Keratinocyte (primary cell): ENCODE data around the gene SRPK1.

Experiments used
- EZH2 ChIP-seq: IDR thresholded peaks from one replicate; pipeline ENCODE4 v1.6.1; 2012; ENCODE audit warnings: inconsistent platforms, mild to moderate bottlenecking, low read length, moderate library complexity
- TF ChIP-seq, protein P1 (sequence below), 3 experiments: IDR thresholded peaks in 1 of 3; conservative IDR thresholded peaks in 1 of 3; optimal IDR thresholded peaks in 1 of 3; 2 replicates in 2 of 3; 3 replicates in 1 of 3; pipeline versions ENCODE3 to v1.5.1; 2011; ENCODE audit warnings: low read length in 3 of 3, mild to moderate bottlenecking in 3 of 3, moderate library complexity in 2 of 3, control low read depth in 1 of 3, inconsistent platforms in 1 of 3; ENCODE audit not compliant: insufficient read depth in 2 of 3; ENCODE audit errors: extremely low read depth in 1 of 3

- no peak for TF ChIP-seq EZH2
- TF ChIP-seq, protein P1, sequence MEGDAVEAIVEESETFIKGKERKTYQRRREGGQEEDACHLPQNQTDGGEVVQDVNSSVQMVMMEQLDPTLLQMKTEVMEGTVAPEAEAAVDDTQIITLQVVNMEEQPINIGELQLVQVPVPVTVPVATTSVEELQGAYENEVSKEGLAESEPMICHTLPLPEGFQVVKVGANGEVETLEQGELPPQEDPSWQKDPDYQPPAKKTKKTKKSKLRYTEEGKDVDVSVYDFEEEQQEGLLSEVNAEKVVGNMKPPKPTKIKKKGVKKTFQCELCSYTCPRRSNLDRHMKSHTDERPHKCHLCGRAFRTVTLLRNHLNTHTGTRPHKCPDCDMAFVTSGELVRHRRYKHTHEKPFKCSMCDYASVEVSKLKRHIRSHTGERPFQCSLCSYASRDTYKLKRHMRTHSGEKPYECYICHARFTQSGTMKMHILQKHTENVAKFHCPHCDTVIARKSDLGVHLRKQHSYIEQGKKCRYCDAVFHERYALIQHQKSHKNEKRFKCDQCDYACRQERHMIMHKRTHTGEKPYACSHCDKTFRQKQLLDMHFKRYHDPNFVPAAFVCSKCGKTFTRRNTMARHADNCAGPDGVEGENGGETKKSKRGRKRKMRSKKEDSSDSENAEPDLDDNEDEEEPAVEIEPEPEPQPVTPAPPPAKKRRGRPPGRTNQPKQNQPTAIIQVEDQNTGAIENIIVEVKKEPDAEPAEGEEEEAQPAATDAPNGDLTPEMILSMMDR (optimal IDR thresholded peaks at IDR 0.05 in 1 of 3, IDR thresholded peaks at IDR 0.05 in 1 of 3, conservative IDR thresholded peaks at IDR 0.05 in 1 of 3; ENCODE audit: extremely low read depth in 1 of 3, insufficient read depth in 2 of 3, low read length in 3 of 3): no peak
Measured at GRCh38 chr6:35856250-35856649, 64.6 kb downstream of the SRPK1 start.
